Suppressor macrophage treated with lipopolysaccharide for 1 hour (primary cell): ENCODE results near the gene KCNAB2.

ENCODE experiments used
- DNase-seq, 3 donors: peaks; one replicate each; pipeline ENCODE4 v3.0.0-alpha.2; 2020 to 2022

Gene KCNAB2

GRCh38 chr1:6113116-6113515 is 67.4 kb downstream of the KCNAB2 start:
- DNase-seq: no peak

GRCh38 chr1:6113745-6114144 is 68.1 kb downstream of the KCNAB2 start:
- no peak for DNase-seq

- no peak for DNase-seq
Measured at GRCh38 chr1:6116137-6116536, 70.4 kb downstream of the KCNAB2 start.

- no peak for DNase-seq
Measured at GRCh38 chr1:6117064-6117463, 71.4 kb downstream of the KCNAB2 start.

- no peak for DNase-seq
Measured at GRCh38 chr1:6117624-6118023, 71.9 kb downstream of the KCNAB2 start.

- no peak for DNase-seq
Measured at GRCh38 chr1:6118415-6118814, 72.7 kb downstream of the KCNAB2 start.

- no peak for DNase-seq
Measured at GRCh38 chr1:6121021-6121421, 75.3 kb downstream of the KCNAB2 start.

- no peak for DNase-seq
Measured at GRCh38 chr1:6121651-6122370, 76.1 kb downstream of the KCNAB2 start.

GRCh38 chr1:6123083-6123482 is 77.4 kb downstream of the KCNAB2 start:
- peak; percentile 83 to 85 (median 84) for DNase-seq

- no peak for DNase-seq
Measured at GRCh38 chr1:6123816-6124215, 78.1 kb downstream of the KCNAB2 start.

GRCh38 chr1:6124341-6124740 is 78.7 kb downstream of the KCNAB2 start:
- DNase-seq: no peak

GRCh38 chr1:6124746-6125365 is 79.2 kb downstream of the KCNAB2 start:
- no peak for DNase-seq

GRCh38 chr1:6125366-6125765 is 79.7 kb downstream of the KCNAB2 start:
- no peak for DNase-seq

- DNase-seq: no peak
Measured at GRCh38 chr1:6126028-6126427, 80.3 kb downstream of the KCNAB2 start.

- DNase-seq: no peak
Measured at GRCh38 chr1:6126521-6127067, 80.9 kb downstream of the KCNAB2 start.

- peak; percentile 81 to 94 (median 89) for DNase-seq
Measured at GRCh38 chr1:6127587-6128163, 82.0 kb downstream of the KCNAB2 start.

- no peak for DNase-seq
Measured at GRCh38 chr1:6128276-6129081, 82.8 kb downstream of the KCNAB2 start.

- no peak for DNase-seq
Measured at GRCh38 chr1:6129313-6129712, 83.6 kb downstream of the KCNAB2 start.

GRCh38 chr1:6130036-6130435 is 84.3 kb downstream of the KCNAB2 start:
- no peak for DNase-seq

- DNase-seq: no peak
Measured at GRCh38 chr1:6130596-6130995, 84.9 kb downstream of the KCNAB2 start.

- no peak for DNase-seq
Measured at GRCh38 chr1:6131561-6131960, 85.9 kb downstream of the KCNAB2 start.

- no peak for DNase-seq
Measured at GRCh38 chr1:6133146-6133895, 87.6 kb downstream of the KCNAB2 start.
